ENCODE data around the gene FOCAD.

DNA sequence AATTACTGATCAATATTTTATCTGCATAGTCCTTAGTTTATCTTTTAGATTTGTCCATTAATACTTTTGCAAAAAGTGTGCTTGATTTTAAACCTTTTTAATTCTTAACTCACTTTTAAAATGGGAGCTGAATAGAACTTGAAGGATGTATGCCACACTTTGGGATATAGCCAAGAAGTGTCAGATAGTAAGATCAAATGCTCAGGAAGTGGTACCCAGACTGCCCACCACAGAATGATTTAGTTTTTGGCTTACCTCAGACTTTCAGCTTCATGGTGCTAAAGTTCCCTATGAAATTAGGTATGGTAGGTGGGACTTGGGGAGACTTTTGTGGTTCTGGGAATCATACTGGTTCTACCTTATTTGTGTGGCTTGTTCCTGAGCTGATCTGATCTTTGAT, 14.7 kb downstream of the FOCAD start:
- TF ChIP-seq TAF1 (IDR thresholded peaks at IDR 0.05; ENCODE audit: low read depth) (no peak), TCF12 (IDR thresholded peaks at IDR 0.05; ENCODE audit: low read depth) (no peak), RAD21 (IDR thresholded peaks at IDR 0.05; ENCODE audit: low read depth) (no peak), CREB1 (IDR thresholded peaks at IDR 0.05; ENCODE audit: low read depth) (no peak)
- TF ChIP-seq, protein P1, sequence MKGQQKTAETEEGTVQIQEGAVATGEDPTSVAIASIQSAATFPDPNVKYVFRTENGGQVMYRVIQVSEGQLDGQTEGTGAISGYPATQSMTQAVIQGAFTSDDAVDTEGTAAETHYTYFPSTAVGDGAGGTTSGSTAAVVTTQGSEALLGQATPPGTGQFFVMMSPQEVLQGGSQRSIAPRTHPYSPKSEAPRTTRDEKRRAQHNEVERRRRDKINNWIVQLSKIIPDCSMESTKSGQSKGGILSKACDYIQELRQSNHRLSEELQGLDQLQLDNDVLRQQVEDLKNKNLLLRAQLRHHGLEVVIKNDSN (IDR thresholded peaks at IDR 0.05), result no peak

Measured in Ishikawa (cell line).